HG03575 (cell line): ENCODE results near the gene GRAP.

Experiments
- ATAC-seq: cut with Tn5 transposase; IDR thresholded peaks from one replicate; pipeline ENCODE4 v1.9.1; 2021; ENCODE audit not compliant: unreplicated experiment, insufficient number of reproducible peaks, low FRiP score; ENCODE audit errors: extremely low read depth

GRAP gene

DNA sequence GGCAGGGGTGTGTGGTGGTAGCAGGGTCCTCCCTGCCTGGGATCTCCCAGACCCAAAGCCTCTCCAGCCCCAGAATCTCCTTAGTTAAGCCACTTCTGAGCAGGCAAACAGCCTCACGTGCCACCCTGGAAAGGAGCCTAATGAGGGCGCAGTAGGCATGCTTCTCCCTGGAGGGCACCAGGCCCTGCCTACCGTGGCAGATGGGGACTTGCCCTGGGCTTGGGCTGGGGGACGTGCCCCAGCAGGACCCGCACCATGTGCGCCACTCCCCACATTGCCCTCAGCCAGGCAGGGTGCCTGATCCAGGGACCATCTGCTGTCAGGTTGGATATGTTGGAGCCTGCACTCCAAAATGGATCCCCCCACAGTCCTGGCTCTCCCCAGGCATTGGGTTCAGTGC lies 56.4 kb downstream of the GRAP start:
- no peak for ATAC-seq

DNA sequence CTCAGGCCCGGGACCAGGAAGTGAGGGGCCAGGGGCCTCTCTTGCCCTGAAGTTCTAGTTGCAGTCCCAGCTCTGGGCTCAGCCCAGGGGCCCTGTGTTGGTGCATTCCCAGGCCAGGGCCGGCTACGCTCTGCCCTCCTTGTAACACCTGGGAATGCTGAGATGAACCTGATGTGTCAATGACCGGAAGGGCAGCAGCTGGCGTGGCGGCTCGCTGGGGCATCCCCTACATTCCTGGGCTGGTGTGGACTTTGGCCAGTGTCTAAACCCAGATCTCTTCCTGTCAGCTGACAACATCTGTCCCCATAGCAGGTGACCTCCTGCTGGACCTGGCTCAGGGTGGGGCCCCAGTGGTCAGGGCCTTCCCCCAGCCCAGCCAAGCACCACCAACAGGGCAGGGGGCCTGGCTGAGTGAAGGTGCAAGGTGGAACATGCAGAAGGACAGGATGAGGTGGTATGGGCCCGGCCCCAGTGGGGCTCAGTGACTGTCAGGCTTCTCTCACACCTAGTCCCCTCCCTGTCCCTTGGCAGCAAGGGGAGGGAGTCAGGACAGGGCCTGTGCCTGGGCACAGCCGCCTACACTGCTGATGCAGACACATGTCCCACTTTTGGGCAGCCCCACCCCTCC lies 58.1 kb downstream of the GRAP start:
- no peak for ATAC-seq

GRCh38 chr17:18987862-18988545 lies 58.8 kb downstream of the GRAP start:
- no peak for ATAC-seq

DNA sequence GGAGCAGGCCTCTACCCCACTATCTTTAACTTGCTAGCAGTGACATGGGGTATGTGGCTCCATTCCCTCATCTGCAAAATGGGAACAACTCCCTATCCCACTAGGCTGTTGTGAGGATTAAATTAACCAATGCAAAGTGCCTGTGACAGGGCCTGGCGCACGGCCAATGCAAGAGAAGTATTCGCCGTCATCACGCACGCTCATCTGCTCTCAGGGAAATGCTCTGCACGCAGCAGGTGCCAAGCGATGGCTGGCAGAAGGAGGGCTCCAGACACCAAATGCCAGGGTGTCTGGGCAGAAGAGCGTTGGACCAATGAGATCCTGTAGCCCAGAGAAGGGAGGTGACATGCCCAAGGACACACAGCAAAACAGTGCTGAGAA lies 59.5 kb downstream of the GRAP start:
- no peak for ATAC-seq

- no peak for ATAC-seq
Observed at GRCh38 chr17:18986541-18987229, 60.1 kb downstream of the GRAP start.

GRCh38 chr17:18985475-18985874 lies 61.3 kb downstream of the GRAP start:
- no peak for ATAC-seq

GRCh38 chr17:18984273-18985114 lies 62.3 kb downstream of the GRAP start:
- ATAC-seq: no peak

GRCh38 chr17:18981642-18982424 lies 64.9 kb downstream of the GRAP start:
- ATAC-seq: no peak

- ATAC-seq: no peak
Observed at GRCh38 chr17:18981335-18981641, 65.5 kb downstream of the GRAP start.

DNA sequence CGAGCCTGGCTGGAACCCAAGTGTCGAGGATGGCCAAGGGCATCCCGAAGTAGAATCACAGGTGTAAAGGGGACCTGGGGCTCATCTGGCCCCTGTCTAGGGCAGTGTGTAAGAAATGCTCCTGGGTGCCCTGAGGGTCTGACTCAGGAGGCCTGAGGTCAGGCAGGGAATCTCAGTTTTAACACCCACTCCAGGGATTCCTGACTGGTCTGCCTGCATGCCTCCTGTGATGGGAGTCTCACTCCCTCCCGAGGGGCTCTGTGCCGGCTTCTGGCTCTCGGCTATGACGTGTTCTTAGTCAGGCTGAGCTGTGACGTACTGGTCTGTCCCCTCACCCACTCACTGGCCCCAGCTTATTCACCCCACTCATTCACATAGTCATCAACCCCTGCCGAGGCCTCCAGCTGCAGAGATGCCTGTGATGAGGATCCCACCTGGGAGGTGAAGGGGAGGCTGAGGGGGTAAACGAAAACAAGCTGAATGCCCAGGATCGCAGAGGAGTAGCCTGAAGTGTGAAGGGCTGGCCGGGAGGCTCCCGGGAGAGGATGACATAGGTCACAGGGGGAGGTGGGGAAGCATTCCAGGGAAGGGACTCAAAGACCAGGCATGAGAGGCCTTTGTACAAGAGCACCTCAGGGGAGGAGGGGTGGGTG lies 65.9 kb downstream of the GRAP start:
- no peak for ATAC-seq

DNA sequence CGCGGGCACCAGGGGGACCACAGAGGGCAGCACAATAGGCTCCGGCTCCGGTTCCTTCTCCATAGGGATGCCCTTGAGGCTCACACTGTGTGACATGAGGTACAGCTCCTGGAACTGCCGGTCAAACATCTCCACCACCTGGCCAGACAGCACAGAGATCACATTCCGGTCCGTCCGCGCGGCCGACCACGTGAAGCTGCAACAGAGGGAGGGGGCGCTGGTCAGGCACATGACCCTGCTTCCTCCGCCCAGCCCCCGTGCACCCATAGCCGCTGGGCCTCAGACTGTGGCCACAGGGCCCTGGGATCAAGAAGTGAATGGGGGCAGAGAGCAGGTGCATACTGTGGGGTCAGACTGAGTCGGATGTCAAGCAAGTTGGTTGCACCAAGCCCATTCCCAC lies 68.1 kb downstream of the GRAP start:
- no peak for ATAC-seq

DNA sequence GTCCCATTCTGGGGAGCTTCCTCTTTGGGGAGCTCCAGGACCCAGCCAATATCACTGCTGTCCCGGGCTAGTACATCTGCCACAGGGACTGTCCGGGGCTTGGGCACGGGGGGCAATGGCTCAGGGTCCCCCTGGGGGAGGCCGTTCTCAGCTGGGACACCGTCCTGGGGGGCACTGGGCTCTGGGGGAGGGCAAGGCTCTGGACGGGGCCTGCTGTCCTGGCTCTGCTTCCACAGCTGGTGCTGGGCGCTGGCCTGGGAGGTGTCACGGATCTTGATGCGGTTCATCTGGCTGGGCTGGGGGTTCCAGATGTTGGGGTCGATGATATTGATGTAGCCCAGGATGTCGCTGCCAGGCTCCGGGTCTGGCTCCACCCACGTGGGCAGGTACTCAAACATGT lies 68.7 kb downstream of the GRAP start:
- no peak for ATAC-seq

GRCh38 chr17:18977646-18978045 lies 69.1 kb downstream of the GRAP start:
- no peak for ATAC-seq

DNA sequence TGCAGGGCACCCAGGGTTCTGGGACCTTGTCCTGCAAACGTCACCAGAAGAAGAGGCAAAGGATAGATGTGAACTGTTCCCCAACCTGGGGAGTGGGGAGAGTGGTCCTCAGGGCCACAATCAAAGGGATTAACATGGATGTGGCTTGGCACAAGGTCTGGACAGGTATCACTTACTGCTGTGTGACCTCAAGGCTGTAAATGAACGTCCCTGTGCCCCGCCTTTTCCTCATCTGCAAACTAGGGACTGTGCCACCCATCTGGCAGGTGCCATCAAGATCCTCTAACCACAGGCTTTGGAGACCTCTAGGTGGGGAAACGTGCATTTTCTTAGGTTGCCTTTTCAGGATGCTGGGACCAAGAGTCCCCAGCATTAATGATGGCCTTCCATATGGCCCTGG lies 69.7 kb downstream of the GRAP start:
- ATAC-seq: no peak

DNA sequence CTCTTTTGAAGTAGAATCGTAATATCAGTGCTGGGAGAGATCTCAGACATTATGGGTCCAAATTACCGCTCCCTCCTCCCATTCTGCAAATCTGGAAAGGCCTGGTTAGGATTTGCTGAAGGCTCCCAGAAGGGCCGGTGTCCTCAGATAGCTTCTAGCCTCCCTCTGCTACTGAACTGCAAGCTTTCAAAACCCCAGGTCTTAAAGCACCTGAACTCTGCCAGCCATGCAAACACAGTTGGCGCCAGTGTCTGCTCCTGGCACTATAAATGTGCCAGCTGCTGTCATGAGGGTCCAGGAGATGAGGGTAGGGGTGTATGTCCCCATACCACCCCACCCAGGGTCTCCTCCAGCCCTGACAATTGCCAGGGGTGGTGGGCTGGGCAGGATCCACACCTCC lies 70.6 kb downstream of the GRAP start:
- ATAC-seq: no peak

GRCh38 chr17:18975597-18975996 lies 71.2 kb downstream of the GRAP start:
- ATAC-seq: no peak

DNA sequence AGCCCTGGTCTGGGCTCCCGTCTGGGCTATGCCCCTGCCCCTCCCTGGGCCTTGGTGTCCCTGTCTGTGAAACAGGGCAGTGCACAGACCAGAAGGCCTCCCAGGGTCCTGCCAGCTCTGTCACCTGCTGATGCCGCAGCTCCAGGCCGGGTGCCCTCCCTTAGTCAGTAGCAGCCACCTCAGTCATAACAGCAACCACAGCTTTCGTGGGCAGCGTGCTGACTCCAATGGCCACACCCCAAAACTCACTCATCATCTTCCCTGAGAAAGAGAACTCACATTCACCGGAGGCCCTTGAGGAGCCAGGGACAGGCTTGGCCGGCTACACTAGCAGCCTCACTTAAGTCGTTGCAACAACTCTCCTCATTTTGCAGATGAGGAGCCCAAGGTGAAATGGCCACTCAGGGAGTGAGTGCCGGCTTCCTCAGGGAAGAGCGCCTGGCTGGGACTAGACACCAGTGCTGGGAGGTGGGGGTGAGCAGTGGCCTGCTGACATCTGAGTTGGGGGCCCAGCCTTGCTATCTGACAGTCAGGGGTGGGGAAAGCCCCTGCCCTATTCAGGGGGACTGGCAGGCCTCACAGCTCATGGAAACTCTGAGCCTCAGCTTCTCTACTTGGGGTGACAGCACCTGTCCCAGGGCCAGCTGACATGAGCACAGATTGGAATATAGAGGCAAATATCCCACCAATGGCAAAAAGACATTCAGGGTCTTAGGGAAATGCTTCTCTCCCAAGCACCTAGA lies 72.2 kb downstream of the GRAP start:
- ATAC-seq: no peak

DNA sequence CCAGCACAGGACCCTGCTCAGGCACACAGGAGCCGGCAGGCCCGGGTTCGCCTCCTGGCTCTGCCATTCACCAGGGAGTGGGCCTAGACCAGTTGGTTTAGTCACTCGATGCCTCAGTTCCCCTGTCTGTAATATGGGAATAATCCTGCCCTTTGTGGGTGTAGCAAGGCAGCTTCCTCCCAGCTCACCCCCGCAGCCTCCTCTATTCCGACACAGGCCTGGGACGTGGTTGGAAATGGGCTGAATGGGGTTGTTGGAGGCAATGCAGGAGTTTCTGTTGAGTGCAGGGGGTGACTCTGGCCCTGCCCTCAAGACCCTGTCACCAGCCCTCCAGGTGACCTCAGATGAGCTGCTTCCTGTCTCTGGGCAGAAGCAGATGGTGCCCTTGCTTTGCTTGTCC lies 75.0 kb downstream of the GRAP start:
- ATAC-seq: no peak
